ENCODE measurements around the gene TRPM3.

Gene TRPM3

GRCh38 chr9:71072587-71072986 is 48.8 kb downstream of the TRPM3 start:
- Histone ChIP-seq H3K27me3 (ENCODE audit: insufficient read depth, poor library complexity, severe bottlenecking) (no peaks in the 10 kb centered on the region), H3K27ac (replicated peaks) (no peak overlapping the region), H3K4me3 (replicated peaks; ENCODE audit: insufficient read depth, low read length) (no peak overlapping the region)
- TF ChIP-seq SPI1 (IDR thresholded peaks at IDR 0.05; ENCODE audit: borderline replicate concordance, low read depth) (no peak), REST (IDR thresholded peaks at IDR 0.05; ENCODE audit: insufficient replicate concordance, low read depth) (no peak), CTCF (IDR thresholded peaks at IDR 0.05; ENCODE audit: insufficient read depth, low read length) (no peak), GABPA (IDR thresholded peaks at IDR 0.05; ENCODE audit: low read depth) (no peak), POLR2AphosphoS5 (IDR thresholded peaks at IDR 0.05; ENCODE audit: low read depth) (no peak)
- DNase-seq (ENCODE audit: low read depth in 1 of 2, low spot score in 1 of 2): no peak

GRCh38 chr9:71071633-71072032 is 49.8 kb downstream of the TRPM3 start:
- DNase-seq (ENCODE audit: low read depth in 1 of 2, low spot score in 1 of 2): no peak
- H3K4me3 ChIP-seq (replicated peaks; ENCODE audit: insufficient read depth, low read length): no peak overlapping the region
- H3K27ac ChIP-seq (replicated peaks): no peak overlapping the region
- H3K27me3 ChIP-seq (ENCODE audit: insufficient read depth, poor library complexity, severe bottlenecking): no peaks in the 10 kb centered on the region
- no peak for TF ChIP-seq REST (IDR thresholded peaks at IDR 0.05; ENCODE audit: insufficient replicate concordance, low read depth)

GRCh38 chr9:71058660-71059059 is 62.8 kb downstream of the TRPM3 start:
- DNase-seq (ENCODE audit: low read depth in 1 of 2, low spot score in 1 of 2): no peak
- no peak overlapping the region for H3K4me3 ChIP-seq (replicated peaks; ENCODE audit: insufficient read depth, low read length)
- H3K27me3 ChIP-seq (ENCODE audit: insufficient read depth, poor library complexity, severe bottlenecking): no peaks in the 10 kb centered on the region
- H3K27ac ChIP-seq (replicated peaks): no peak overlapping the region
- no peak for TF ChIP-seq SPI1 (IDR thresholded peaks at IDR 0.05; ENCODE audit: borderline replicate concordance, low read depth)
- TF ChIP-seq POLR2AphosphoS5 (IDR thresholded peaks at IDR 0.05; ENCODE audit: low read depth): no peak
- no peak for TF ChIP-seq GABPA (IDR thresholded peaks at IDR 0.05; ENCODE audit: low read depth)
- no peak for TF ChIP-seq CTCF (IDR thresholded peaks at IDR 0.05; ENCODE audit: insufficient read depth, low read length)
- no peak for TF ChIP-seq REST (IDR thresholded peaks at IDR 0.05; ENCODE audit: insufficient replicate concordance, low read depth)

- DNase-seq (ENCODE audit: low read depth in 1 of 2, low spot score in 1 of 2): no peak
- no peak overlapping the region for H3K27ac ChIP-seq (replicated peaks)
Observed at GRCh38 chr9:71052287-71052686, 69.1 kb downstream of the TRPM3 start.

More at GRCh38 chr9:71052287-71052686, 69.1 kb downstream of the TRPM3 start:
- Histone ChIP-seq H3K4me3 (replicated peaks; ENCODE audit: insufficient read depth, low read length) (no peak overlapping the region), H3K27me3 (ENCODE audit: insufficient read depth, poor library complexity, severe bottlenecking) (no peaks in the 10 kb centered on the region)
- TF ChIP-seq GABPA (IDR thresholded peaks at IDR 0.05; ENCODE audit: low read depth) (no peak), CTCF (IDR thresholded peaks at IDR 0.05; ENCODE audit: insufficient read depth, low read length) (no peak), POLR2AphosphoS5 (IDR thresholded peaks at IDR 0.05; ENCODE audit: low read depth) (no peak), REST (IDR thresholded peaks at IDR 0.05; ENCODE audit: insufficient replicate concordance, low read depth) (no peak), SPI1 (IDR thresholded peaks at IDR 0.05; ENCODE audit: borderline replicate concordance, low read depth) (no peak)
